Esophagus squamous epithelium (tissue), 4 donors: ENCODE measurements around the gene DCPS.
"Not testable (repeated sequence)": the region's sequence is repeated elsewhere in the genome, so short reads cannot be mapped to it uniquely, and the experiment has no call there.

ENCODE experiments used
- POLR2A ChIP-seq, 4 donors: fragments of 450-650 bp; IDR thresholded peaks; one replicate each; pipeline ENCODE4 v1.6.1; 2017; ENCODE audit warnings: antibody characterized with exemption in 4 of 4, mild to moderate bottlenecking in 4 of 4, moderate library complexity in 3 of 4
- TF ChIP-seq, protein P1 (sequence below), 6 experiments: fragments of 450-650 bp in 4 of 6; fragments of 200-600 bp in 2 of 6; sonication (generic) in 2 of 6; IDR thresholded peaks; one replicate each; pipeline ENCODE4 v1.5.1; 2016 to 2019; ENCODE audit warnings: antibody characterized with exemption in 6 of 6, mild to moderate bottlenecking in 4 of 6, moderate library complexity in 4 of 6

DNA sequence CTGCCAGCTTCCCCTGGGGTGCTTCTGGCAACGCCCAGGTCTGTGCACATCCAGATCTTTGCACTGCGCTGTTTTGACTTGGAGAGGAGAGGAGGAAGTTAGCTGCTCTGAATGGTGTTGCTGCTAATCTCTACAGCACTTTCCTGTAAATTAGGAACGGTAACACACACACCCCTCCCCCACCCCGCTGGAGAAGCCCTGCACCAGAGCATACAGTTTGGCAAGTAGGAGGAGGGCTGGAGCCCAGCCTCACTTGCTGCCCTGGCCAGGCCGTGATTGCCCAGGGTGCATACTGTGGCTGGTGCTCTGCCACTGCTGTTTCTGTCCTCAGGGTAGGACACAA lies 82.8 kb downstream of the DCPS start:
- TF ChIP-seq, protein P1, sequence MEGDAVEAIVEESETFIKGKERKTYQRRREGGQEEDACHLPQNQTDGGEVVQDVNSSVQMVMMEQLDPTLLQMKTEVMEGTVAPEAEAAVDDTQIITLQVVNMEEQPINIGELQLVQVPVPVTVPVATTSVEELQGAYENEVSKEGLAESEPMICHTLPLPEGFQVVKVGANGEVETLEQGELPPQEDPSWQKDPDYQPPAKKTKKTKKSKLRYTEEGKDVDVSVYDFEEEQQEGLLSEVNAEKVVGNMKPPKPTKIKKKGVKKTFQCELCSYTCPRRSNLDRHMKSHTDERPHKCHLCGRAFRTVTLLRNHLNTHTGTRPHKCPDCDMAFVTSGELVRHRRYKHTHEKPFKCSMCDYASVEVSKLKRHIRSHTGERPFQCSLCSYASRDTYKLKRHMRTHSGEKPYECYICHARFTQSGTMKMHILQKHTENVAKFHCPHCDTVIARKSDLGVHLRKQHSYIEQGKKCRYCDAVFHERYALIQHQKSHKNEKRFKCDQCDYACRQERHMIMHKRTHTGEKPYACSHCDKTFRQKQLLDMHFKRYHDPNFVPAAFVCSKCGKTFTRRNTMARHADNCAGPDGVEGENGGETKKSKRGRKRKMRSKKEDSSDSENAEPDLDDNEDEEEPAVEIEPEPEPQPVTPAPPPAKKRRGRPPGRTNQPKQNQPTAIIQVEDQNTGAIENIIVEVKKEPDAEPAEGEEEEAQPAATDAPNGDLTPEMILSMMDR (IDR thresholded peaks at IDR 0.05), result not testable (repeated sequence)
- not testable (repeated sequence) for TF ChIP-seq POLR2A (IDR thresholded peaks at IDR 0.05)
